Tibial nerve (tissue), 4 donors: ENCODE results near the gene PTHLH.

Experiments
- EP300 ChIP-seq, 2 donors: sonication (generic); formaldehyde crosslinking; IDR thresholded peaks; one replicate each; pipeline ENCODE4 v1.6.1; 2017; ENCODE audit warnings: antibody characterized with exemption in 2 of 2, mild to moderate bottlenecking in 1 of 2
- POLR2A ChIP-seq, 2 donors: fragments of 450-650 bp; IDR thresholded peaks; one replicate each; pipeline ENCODE4 v1.6.1; 2017; ENCODE audit warnings: antibody characterized with exemption in 2 of 2, mild to moderate bottlenecking in 2 of 2, moderate library complexity in 2 of 2
- TF ChIP-seq, protein P1 (sequence below), 5 experiments: fragments of 200-600 bp in 3 of 5; fragments of 450-650 bp in 2 of 5; sonication (generic) in 3 of 5; IDR thresholded peaks; one replicate each; pipeline ENCODE4 v1.5.1; 2016 to 2019; ENCODE audit warnings: antibody characterized with exemption in 5 of 5, mild to moderate bottlenecking in 3 of 5, moderate library complexity in 2 of 5

- TF ChIP-seq, protein P1, sequence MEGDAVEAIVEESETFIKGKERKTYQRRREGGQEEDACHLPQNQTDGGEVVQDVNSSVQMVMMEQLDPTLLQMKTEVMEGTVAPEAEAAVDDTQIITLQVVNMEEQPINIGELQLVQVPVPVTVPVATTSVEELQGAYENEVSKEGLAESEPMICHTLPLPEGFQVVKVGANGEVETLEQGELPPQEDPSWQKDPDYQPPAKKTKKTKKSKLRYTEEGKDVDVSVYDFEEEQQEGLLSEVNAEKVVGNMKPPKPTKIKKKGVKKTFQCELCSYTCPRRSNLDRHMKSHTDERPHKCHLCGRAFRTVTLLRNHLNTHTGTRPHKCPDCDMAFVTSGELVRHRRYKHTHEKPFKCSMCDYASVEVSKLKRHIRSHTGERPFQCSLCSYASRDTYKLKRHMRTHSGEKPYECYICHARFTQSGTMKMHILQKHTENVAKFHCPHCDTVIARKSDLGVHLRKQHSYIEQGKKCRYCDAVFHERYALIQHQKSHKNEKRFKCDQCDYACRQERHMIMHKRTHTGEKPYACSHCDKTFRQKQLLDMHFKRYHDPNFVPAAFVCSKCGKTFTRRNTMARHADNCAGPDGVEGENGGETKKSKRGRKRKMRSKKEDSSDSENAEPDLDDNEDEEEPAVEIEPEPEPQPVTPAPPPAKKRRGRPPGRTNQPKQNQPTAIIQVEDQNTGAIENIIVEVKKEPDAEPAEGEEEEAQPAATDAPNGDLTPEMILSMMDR (IDR thresholded peaks at IDR 0.05): no peak
- TF ChIP-seq POLR2A (IDR thresholded peaks at IDR 0.05): no peak
- no peak for TF ChIP-seq EP300 (IDR thresholded peaks at IDR 0.05)
Observed at GRCh38 chr12:27979145-27979544, 6.6 kb upstream of the PTHLH start.
